ENCODE measurements around the gene P3H3.
A peak's percentile ranks its signal among the peaks of the same experiment; 100 is the strongest.

Gene P3H3

DNA sequence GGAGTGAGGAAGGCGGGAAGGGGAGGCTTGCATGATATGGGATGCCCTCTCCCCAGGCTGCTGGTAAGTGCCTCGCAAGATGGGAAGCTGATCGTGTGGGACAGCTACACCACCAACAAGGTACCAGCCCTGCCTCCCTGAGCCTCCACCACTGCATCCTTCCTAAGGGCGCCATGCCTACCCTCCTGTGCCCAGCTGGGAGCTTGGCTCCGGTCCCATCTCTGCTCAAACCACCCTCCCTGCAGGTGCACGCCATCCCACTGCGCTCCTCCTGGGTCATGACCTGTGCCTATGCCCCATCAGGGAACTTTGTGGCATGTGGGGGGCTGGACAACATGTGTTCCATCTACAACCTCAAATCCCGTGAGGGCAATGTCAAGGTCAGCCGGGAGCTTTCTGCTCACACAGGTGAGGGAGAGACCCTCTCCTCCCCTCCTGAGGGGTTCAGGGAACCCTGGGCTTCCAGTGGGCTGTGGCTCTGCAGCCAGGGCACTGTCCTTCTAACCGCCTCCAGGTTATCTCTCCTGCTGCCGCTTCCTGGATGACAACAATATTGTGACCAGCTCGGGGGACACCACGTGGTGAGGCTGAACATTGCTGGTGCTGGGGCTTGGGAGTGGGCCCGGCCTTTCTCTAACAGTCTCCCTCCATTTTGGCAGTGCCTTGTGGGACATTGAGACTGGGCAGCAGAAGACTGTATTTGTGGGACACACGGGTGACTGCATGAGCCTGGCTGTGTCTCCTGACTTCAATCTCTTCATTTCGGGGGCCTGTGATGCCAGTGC lies 15.1 kb downstream of the P3H3 start:
- no peak overlapping the region for H3K4me3 ChIP-seq
- H3K27ac ChIP-seq: no peak overlapping the region
- TF ChIP-seq, protein P1, sequence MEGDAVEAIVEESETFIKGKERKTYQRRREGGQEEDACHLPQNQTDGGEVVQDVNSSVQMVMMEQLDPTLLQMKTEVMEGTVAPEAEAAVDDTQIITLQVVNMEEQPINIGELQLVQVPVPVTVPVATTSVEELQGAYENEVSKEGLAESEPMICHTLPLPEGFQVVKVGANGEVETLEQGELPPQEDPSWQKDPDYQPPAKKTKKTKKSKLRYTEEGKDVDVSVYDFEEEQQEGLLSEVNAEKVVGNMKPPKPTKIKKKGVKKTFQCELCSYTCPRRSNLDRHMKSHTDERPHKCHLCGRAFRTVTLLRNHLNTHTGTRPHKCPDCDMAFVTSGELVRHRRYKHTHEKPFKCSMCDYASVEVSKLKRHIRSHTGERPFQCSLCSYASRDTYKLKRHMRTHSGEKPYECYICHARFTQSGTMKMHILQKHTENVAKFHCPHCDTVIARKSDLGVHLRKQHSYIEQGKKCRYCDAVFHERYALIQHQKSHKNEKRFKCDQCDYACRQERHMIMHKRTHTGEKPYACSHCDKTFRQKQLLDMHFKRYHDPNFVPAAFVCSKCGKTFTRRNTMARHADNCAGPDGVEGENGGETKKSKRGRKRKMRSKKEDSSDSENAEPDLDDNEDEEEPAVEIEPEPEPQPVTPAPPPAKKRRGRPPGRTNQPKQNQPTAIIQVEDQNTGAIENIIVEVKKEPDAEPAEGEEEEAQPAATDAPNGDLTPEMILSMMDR (IDR thresholded peaks at IDR 0.05): no peak
- DNase-seq (ENCODE audit: low spot score): no peak

DNA sequence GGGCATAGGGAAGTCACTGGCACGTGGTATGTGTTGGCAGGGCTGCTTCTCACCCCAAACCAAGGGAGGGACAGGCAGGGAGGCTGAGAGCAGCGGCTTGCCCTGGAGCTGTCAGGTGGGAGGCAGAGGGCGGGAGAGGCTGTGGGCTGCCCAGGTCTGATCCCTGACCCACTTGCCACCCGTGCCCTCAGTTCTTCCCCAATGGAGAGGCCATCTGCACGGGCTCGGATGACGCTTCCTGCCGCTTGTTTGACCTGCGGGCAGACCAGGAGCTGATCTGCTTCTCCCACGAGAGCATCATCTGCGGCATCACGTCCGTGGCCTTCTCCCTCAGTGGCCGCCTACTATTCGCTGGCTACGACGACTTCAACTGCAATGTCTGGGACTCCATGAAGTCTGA lies 17.2 kb downstream of the P3H3 start:
- no peak for DNase-seq (ENCODE audit: low spot score)

DNA sequence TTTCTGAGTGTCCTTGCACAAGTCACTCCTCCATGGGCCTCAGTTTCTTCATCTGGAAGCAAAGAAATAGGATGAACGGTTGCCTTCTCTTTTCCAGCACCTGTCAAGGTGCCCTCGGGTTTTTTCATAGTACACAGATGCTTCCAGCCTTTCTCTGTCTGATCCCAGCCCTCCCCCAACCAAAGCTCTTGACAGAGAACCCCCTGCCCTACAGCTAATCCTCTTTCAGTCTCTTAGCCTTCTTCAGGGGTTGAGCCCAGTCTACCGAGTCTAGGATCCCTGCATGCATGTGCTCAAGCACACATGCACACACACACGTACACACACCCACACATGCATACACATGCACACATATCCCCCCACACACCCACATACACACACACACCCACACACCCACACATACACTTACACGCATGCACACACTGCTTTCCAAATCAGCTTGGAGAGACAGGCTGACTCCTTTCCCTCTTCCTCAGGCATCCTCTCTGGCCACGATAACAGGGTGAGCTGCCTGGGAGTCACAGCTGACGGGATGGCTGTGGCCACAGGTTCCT lies 18.2 kb downstream of the P3H3 start:
- Histone ChIP-seq H3K27ac (no peak overlapping the region), H3K4me3 (no peak overlapping the region)
- TF ChIP-seq, protein P1 (IDR thresholded peaks at IDR 0.05): no peak
- DNase-seq (ENCODE audit: low spot score): no peak

More for the DNA sequence above, 17.2 kb downstream of the P3H3 start:
- Histone ChIP-seq H3K4me3 (no peak overlapping the region), H3K27ac (no peak overlapping the region)
- TF ChIP-seq, protein P1 (IDR thresholded peaks at IDR 0.05): no peak

DNA sequence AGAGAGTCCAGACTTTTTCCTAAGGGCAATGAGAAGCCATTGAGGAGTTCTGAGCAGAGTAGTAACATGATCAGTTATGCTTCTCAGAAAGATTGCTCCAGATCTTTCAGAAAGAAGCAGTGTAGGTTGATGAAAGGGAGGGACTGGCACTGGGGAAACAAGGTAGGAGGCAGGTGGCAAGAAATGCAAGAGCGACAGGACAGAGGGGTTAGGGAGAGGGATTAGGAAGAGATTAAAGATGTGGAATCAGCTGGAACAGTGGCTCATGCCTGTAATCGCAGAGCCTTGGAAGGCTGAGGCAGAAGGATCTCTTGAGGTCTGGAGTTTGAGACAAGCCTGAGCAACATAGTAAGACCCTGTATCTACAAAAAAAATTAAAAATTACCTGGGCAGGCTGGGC lies 19.5 kb downstream of the P3H3 start:
- no peak overlapping the region for H3K27ac ChIP-seq
- TF ChIP-seq, protein P1 (IDR thresholded peaks at IDR 0.05): no peak
- DNase-seq (ENCODE audit: low spot score): no peak
- H3K4me3 ChIP-seq: no peak overlapping the region

DNA sequence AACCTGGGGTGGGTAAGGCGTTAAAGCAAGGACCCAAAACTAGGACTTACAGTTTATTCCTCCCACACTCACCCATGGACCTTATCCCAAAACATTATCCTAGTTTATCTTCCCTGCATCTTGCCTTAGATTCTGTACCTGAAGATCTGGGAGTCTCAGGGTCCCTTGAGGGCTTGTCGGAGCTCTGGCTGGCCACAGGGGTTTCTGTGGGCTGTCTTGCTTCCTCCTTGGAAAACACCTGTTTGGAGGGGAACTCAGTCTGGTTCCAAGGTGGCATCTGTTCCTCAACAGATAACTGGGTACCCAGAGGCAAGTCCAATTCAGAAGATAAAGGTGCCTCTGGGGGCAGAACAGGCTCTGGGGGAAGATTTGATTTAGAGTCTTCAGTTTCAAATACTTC lies 21.2 kb downstream of the P3H3 start:
- DNase-seq (ENCODE audit: low spot score): no peak
- TF ChIP-seq, protein P1 (IDR thresholded peaks at IDR 0.05): no peak
- Histone ChIP-seq H3K4me3 (no peak overlapping the region), H3K27ac (no peak overlapping the region)

DNA sequence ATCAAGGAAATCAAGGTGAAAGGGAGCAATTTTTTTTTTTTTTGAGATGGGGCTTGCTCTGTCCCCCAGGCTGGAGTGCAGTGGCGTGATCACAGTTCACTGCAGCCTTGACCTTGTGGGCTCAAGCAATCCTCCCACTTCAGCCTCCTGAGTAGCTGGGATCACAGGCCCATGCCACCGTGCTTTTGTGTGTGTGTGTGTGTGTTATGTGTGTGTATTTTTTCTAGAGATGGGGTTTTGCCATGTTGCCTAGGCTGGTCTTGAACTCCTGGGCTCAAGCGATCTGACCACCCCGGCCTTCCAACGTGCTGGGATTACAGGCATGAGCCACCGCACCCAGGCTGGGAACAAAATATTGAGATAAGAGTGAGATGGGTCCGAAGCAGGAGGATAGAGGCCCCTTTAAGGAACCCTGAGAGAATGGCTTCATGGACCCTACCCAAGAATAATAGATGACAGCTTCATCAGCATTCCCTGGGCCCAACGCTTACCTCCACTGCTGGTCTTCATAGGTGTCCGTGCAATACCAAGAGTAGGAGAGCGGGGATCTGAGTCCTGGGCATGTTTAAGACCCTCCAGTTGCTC lies 21.9 kb downstream of the P3H3 start:
- no peak for DNase-seq (ENCODE audit: low spot score)
- no peak overlapping the region for H3K4me3 ChIP-seq
- no peak overlapping the region for H3K27ac ChIP-seq
- TF ChIP-seq, protein P1 (IDR thresholded peaks at IDR 0.05): no peak

DNA sequence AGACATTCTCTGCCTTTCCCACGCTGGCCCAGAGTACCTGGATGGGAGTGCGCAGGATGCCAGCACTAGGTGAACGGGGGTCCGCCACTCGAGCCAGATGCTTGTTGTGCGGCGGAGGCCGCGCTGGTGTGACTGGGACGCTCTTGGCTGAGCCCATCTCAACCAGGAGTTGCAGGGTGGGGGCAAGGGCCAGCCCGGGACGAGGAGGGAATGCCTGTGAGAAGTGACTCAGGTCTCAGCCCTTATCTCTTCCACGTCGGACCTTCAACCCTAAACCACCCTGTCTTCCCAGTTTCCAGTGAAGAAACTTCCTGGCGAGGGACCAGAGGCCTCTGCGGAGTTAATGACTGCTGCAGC lies 22.6 kb downstream of the P3H3 start:
- Histone ChIP-seq H3K4me3 (peak overlapping the region; percentile 91), H3K27ac (peak overlapping the region; percentile 92 to 93)
- TF ChIP-seq, protein P1 (IDR thresholded peaks at IDR 0.05): no peak
- DNase-seq (ENCODE audit: low spot score): no peak

Data from coronary artery (tissue), 2 donors.